Pancreas (tissue), 10 donors: ENCODE data around the gene TACO1. TPM values are rescaled to one million over a fixed set of nuclear protein-coding genes. Genes with fewer than 3 reads are reported as not detected.

Experiments used
- ATAC-seq, 4 donors: fragments of 200-7000 bp; cut with Tn5 transposase; one replicate each; pipeline versions ENCODE4 v1.8.0 to v1.9.1; 2020; ENCODE audit warnings: mild to moderate bottlenecking in 4 of 4, moderate library complexity in 4 of 4
- DNase-seq, 6 donors: peaks; one replicate each; pipeline ENCODE4 v3.0.0-alpha.2; 2020
- FAIRE-seq: peaks from 2 replicates; lab custom pipeline; 2012; peaks lifted over from hg19 to GRCh38; lab: Jason Lieb, UNC
- H3K27ac ChIP-seq, 4 donors: fragments of 200-600 bp; sonication (generic); 1 replicate in 3 of 4; 2 replicates in 1 of 4; pipeline versions ENCODE4 v1.5.0 to v1.8.0; 2020
- H3K27me3 ChIP-seq, 4 donors: fragments of 200-600 bp; one replicate each; pipeline ENCODE4 v1.8.0; 2021
- H3K36me3 ChIP-seq, 3 donors: fragments of 200-600 bp; sonication (generic) in 1 of 3; one replicate each; pipeline versions ENCODE4 v1.5.0 to v1.8.0; 2020 to 2021
- H3K4me1 ChIP-seq, 3 donors: fragments of 200-600 bp; one replicate each; pipeline ENCODE4 v1.8.0; 2021
- H3K4me3 ChIP-seq, 4 donors: fragments of 200-600 bp; sonication (generic) in 2 of 4; one replicate each; pipeline versions ENCODE4 v1.5.0 to v1.8.0; 2020 to 2021
- H3K9me3 ChIP-seq, 4 donors: fragments of 200-600 bp; one replicate each; pipeline ENCODE4 v1.8.0; 2021
- CTCF ChIP-seq, 4 donors: fragments of 200-600 bp; sonication (generic) in 3 of 4; IDR thresholded peaks; one replicate each; pipeline versions ENCODE4 v1.5.0 to v1.8.0; 2021; ENCODE audit warnings: antibody characterized with exemption in 4 of 4
- WGBS, 2 donors: extraction: QIAGEN DNeasy Blood & Tissue Kit; methylation state at CpG; one replicate each; pipeline ENCODE4 v1.1.7; 2013; 5-methylcytosine and 5-hydroxymethylcytosine counted together
- intact Hi-C, 3 donors: fragments of 100-400 bp; cut with DNase I; formaldehyde crosslinking; loops; one replicate each; pipeline versions ENCODE4 v1.11.1 to v1.14.2; 2022
- polyA plus RNA-seq, 2 donors: library from polyadenylated mRNA; stranded (reverse); fragments of 200-250 nt; gene quantifications; one replicate each; pipeline ENCODE4 v1.2.3, GENCODE V29; 2013
- total RNA-seq, 6 donors: library from RNA; stranded (reverse); fragmentation: NEBNext Ultra II Directional in 4 of 6; extraction: Animal tissue kit (Norgen Biotek cat#: 25700) in 4 of 6; gene quantifications; one replicate each; pipeline versions ENCODE4 v1.2.1 to v1.2.4, GENCODE V29; 2021 to 2023
- donor health status: healthy with polysubstance abuse.
- donor health status: DM: no; HTN: no; CAD: no; lungs with moderate emphysema.
- donor health status: DM: no; HTN: no; CAD: no.
- donor health status: control.
- donor health status: control.
- donor health status: Bipolar disorder and iron deficiency.
- donor health status: DM: yes; HTN: yes; CAD: no.
- donor health status: DM: no; HTN: no; CAD: no.
- donor health status: DM: no; HTN: no; CAD: no.
- donor health status: DM: yes; HTN: yes; CAD: no.

Gene TACO1
- total and polyA plus RNA-seq, 8 donors = 5.6 to 11.6 (median 8.6) TPM

GRCh38 chr17:63568563-63568962 is 32.1 kb upstream of the TACO1 start:
- no peak for FAIRE-seq
- ATAC-seq = no peak

GRCh38 chr17:63571632-63572310 is 28.9 kb upstream of the TACO1 start:
- Histone ChIP-seq H3K4me3 (no peak overlapping the region), H3K9me3 (no peaks in the 10 kb centered on the region), H3K27me3 (no peaks in the 10 kb centered on the region), H3K36me3 (no peaks in the 10 kb centered on the region), H3K27ac (no peak overlapping the region), H3K4me1 (no peaks in the 10 kb centered on the region)
- ATAC-seq (no peak), DNase-seq (no peak), FAIRE-seq (no peak)
- TF ChIP-seq CTCF (IDR thresholded peaks at IDR 0.05) = no peak
- 88 to 92% methylated on average over 1 of the region's 1 CpG for WGBS, 2 donors
- intact Hi-C loops = no loop called here

More at GRCh38 chr17:63568563-63568962, 32.1 kb upstream of the TACO1 start:
- TF ChIP-seq CTCF (IDR thresholded peaks at IDR 0.05) = no peak
- Histone ChIP-seq H3K9me3 (no peaks in the 10 kb centered on the region), H3K36me3 (no peaks in the 10 kb centered on the region), H3K27ac (no peak overlapping the region), H3K4me1 (no peaks in the 10 kb centered on the region), H3K27me3 (no peaks in the 10 kb centered on the region), H3K4me3 (no peak overlapping the region)
- WGBS, 2 donors = 86% methylated on average over 8 of the region's 8 CpGs
- intact Hi-C loops = no loop called here
- no peak for DNase-seq

GRCh38 chr17:63573634-63574033 is 27.1 kb upstream of the TACO1 start:
- no peaks in the 10 kb centered on the region for H3K27me3 ChIP-seq
- intact Hi-C loops = no loop called here
- no peaks in the 10 kb centered on the region for H3K36me3 ChIP-seq
- FAIRE-seq = no peak
- 81 to 86% methylated on average over 5 of the region's 5 CpGs for WGBS, 2 donors
- no peak overlapping the region for H3K27ac ChIP-seq
- no peaks in the 10 kb centered on the region for H3K4me1 ChIP-seq
- DNase-seq = no peak
- peak in 1 of 4 donors; percentile 14 for ATAC-seq
- no peak for TF ChIP-seq CTCF (IDR thresholded peaks at IDR 0.05)
- H3K4me3 ChIP-seq = no peak overlapping the region
- H3K9me3 ChIP-seq = no peaks in the 10 kb centered on the region

DNA sequence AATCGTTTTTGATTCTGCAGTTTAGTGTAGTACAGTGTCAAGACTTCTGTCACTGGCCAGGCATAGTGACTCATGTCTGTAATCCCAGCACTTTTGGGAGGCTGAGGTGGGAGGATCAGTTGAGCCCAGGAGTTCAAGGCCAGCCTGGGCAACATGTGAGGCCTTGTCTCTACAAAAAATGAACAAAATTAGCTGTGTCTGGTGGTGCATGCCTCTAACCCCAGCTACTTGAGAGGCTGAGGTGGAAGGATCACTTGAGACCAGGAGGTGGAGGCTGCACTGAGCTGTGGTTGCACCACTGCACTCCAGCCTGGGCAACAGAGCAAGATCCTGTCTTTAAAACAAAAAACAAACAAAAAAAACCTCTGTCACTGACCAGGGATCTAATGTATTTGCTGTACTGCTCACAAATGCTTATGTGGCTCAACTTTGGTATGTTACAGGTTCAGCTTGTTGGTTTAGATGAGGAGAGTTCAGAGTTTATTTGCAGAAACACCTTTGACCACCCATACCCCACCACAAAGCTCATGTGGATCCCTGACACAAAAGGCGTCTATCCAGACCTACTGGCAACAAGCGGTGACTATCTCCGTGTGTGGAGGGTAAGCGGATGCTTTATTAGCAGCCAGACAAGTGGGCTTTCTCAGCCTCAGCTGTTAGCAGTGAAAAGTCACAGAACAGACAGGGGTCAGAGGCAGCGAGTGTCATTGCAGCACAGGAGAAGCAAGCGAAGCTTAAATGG is 22.5 kb upstream of the TACO1 start:
- Histone ChIP-seq H3K27ac (no peak overlapping the region), H3K36me3 (peaks cover 0 to 11% (median 0%) of the 10 kb centered on the region in 3 donors), H3K4me1 (peaks cover 0 to 6% (median 3%) of the 10 kb centered on the region in 3 donors), H3K9me3 (no peaks in the 10 kb centered on the region), H3K4me3 (no peak overlapping the region), H3K27me3 (no peaks in the 10 kb centered on the region)
- FAIRE-seq = no peak
- ATAC-seq = no peak
- TF ChIP-seq CTCF (IDR thresholded peaks at IDR 0.05) = no peak
- no peak for DNase-seq
- intact Hi-C loops = no loop called here
- 70 to 77% methylated on average over 7 of the region's 7 CpGs for WGBS, 2 donors

- TF ChIP-seq CTCF (IDR thresholded peaks at IDR 0.05) = no peak
- H3K4me3 ChIP-seq = no peak overlapping the region
- FAIRE-seq (no peak), ATAC-seq (no peak), DNase-seq (no peak)
- peaks cover 0 to 6% (median 3%) of the 10 kb centered on the region in 3 donors for H3K4me1 ChIP-seq
- H3K27me3 ChIP-seq = no peaks in the 10 kb centered on the region
- H3K36me3 ChIP-seq = peaks cover 0 to 16% (median 0%) of the 10 kb centered on the region in 3 donors
- WGBS, 2 donors = 51 to 53% methylated on average over 5 of the region's 5 CpGs
- intact Hi-C loops = no loop called here
- H3K9me3 ChIP-seq = no peaks in the 10 kb centered on the region
- peak overlapping the region in 1 of 4 donors; percentile 33 for H3K27ac ChIP-seq
Observed at GRCh38 chr17:63578769-63579111, 22.0 kb upstream of the TACO1 start.
